IPS DF 19.7 (cell line): ENCODE results near the gene PTPA.
"Not testable (repeated sequence)": the region's sequence is repeated elsewhere in the genome, so short reads cannot be mapped to it uniquely, and the experiment has no call there.

Experiments used
- DNase-seq: peaks from one replicate; pipeline ENCODE4 v3.0.0-alpha.2; 2013; ENCODE audit warnings: low read depth, low spot score

The PTPA gene

GRCh38 chr9:129154866-129155477, 43.8 kb downstream of the PTPA start:
- DNase-seq, result no peak

- no peak for DNase-seq
Observed at GRCh38 chr9:129156163-129156562, 44.9 kb downstream of the PTPA start.

GRCh38 chr9:129160712-129161533, 49.7 kb downstream of the PTPA start:
- no peak for DNase-seq

GRCh38 chr9:129161534-129161837, 50.3 kb downstream of the PTPA start:
- no peak for DNase-seq

GRCh38 chr9:129162497-129163197, 51.4 kb downstream of the PTPA start:
- DNase-seq, result no peak

GRCh38 chr9:129163198-129163670, 52.0 kb downstream of the PTPA start:
- not testable (repeated sequence) for DNase-seq

- no peak for DNase-seq
Observed at GRCh38 chr9:129163753-129164152, 52.5 kb downstream of the PTPA start.

GRCh38 chr9:129164246-129164930, 53.2 kb downstream of the PTPA start:
- no peak for DNase-seq

GRCh38 chr9:129165198-129165597, 54.0 kb downstream of the PTPA start:
- no peak for DNase-seq

GRCh38 chr9:129166623-129167557, 55.7 kb downstream of the PTPA start:
- DNase-seq, result no peak

GRCh38 chr9:129170229-129170628, 59.0 kb downstream of the PTPA start:
- DNase-seq, result no peak

GRCh38 chr9:129171993-129172751, 61.0 kb downstream of the PTPA start:
- DNase-seq, result no peak

- DNase-seq, result no peak
Observed at GRCh38 chr9:129172816-129173215, 61.6 kb downstream of the PTPA start.

GRCh38 chr9:129173296-129174101, 62.3 kb downstream of the PTPA start:
- no peak for DNase-seq

GRCh38 chr9:129174102-129174723, 63.0 kb downstream of the PTPA start:
- no peak for DNase-seq

- no peak for DNase-seq
Observed at GRCh38 chr9:129174724-129175514, 63.7 kb downstream of the PTPA start.

- no peak for DNase-seq
Observed at GRCh38 chr9:129175515-129175824, 64.3 kb downstream of the PTPA start.
